Activated naive CD8-positive, alpha-beta T cell (primary cell): Measurements from ENCODE around the gene ZFP3.
"Not testable (repeated sequence)": the region's sequence is repeated elsewhere in the genome, so short reads cannot be mapped to it uniquely, and the experiment has no call there.

Experiments
- H3K27ac Mint-ChIP-seq: one replicate; pipeline ENCODE4 v1.8.0; 2021; ENCODE audit warnings: mixed read lengths
- H3K27me3 Mint-ChIP-seq: one replicate; pipeline ENCODE4 v1.8.0; 2021; ENCODE audit warnings: mixed read lengths
- H3K36me3 Mint-ChIP-seq: one replicate; pipeline ENCODE4 v1.8.0; 2021; ENCODE audit warnings: mixed read lengths
- H3K4me1 Mint-ChIP-seq: one replicate; pipeline ENCODE4 v1.8.0; 2021; ENCODE audit warnings: low read depth, mixed read lengths
- H3K4me3 Mint-ChIP-seq: one replicate; pipeline ENCODE4 v1.8.0; 2021; ENCODE audit warnings: mild to moderate bottlenecking, mixed read lengths
- H3K9me3 Mint-ChIP-seq: one replicate; pipeline ENCODE4 v1.8.0; 2021; ENCODE audit warnings: low read depth, mixed read lengths

ZFP3 gene

DNA sequence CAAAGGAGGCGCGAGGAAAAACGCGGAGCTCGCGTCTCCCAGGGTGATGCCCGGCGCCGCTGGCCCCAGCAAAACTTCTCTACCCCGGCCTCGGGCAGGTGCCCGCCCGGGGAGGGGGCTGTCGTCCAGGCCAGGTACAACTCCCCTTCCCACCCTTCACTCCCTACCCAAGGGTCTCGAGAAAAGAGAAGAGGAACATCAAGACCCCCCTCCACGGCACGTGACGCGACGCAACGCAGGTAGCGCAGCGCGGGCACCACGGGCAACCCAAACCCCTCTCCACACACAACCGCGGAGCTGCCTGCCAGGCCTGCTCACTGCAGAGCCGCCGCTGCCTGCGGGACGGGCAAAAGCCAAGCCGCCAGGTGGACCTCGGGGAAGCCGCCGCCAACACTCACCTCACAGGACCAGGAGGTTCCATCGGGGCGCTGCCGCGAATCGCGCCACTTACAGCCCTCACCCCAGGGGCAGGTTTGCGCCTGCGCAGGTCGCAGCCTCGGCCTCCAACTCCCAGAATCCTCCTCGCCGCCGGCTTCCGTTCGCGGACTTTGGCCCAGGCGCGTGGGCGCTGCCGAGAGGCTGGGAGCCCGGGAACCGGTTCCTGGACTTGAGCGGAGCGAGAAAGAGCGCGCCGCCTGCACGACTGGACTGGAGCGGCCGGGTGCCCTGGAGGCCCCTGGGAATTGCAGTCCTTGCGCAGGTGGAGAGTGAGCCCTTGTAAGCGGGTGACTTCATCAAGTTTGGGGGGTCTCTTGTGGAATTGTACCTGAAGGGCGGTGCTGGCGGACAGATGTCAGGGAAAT lies 33.3 kb downstream of the ZFP3 start, which contains the start of gene ZNF232:
ZNF232 (minus strand) TSS at position 477 of the 803 bp plus-strand sequence; CDS start at position 421, 56 bp downstream.
- peaks cover 17% of the 10 kb centered on the region for H3K36me3 Mint-ChIP-seq
- H3K27ac Mint-ChIP-seq, result peak within 1 kb of the TSS; percentile 72
- H3K4me3 Mint-ChIP-seq, result peak within 1 kb of the TSS; percentile 97
- H3K4me1 Mint-ChIP-seq, result peaks cover 40% of the 10 kb centered on the region
- no peaks in the 10 kb centered on the region for H3K9me3 Mint-ChIP-seq
- H3K27me3 Mint-ChIP-seq, result peaks cover 2% of the 10 kb centered on the region

DNA sequence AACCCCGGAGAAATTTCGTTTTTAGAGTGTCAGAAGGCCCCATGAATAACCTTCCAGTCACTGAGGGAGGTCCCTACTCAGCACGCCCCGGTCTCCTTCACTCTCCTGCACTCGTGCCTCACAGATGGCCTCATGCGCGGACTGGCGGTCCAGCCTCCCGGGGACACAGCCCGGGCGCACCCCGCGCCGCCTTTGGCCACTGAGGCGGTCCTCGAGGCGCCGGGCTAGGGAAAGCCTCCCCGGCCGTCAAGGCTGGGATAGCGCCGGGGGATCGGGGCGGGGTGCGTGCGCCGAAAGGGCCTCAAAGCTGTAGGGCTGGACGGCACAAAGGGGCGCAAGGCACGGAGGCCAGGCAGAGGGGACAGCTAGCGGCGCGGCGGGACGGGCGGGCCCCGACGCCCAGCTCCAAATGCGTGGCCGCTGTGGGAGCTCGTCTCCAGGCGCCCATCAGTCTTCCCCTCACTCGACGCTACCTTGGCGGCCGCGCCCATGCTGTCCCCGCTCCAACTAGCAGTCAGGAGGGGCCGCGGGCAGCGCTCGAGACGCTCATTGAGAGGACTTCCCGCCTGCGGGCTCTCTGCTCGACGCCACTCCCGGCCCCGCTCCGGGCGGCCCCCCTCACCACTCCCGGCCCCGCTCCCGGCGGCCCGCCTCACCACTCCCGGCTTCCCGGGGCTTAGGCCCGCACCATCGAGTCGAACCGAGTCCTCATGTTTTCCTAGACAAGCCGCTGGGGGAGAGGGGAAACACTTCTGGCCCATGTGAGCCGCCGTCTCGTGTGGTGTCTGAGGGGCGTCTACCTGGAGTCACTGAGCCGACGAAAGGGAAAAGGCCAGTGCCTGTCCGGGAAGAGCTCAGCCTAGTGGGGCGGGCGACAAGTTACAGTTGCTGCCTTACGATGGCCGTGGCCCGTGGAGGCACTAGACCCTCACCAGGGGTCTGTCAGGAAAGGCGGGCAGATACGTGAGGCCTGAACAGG lies 37.7 kb downstream of the ZFP3 start, which contains the start of gene USP6:
USP6 (plus strand) TSS at position 360 of the 979 bp plus-strand sequence. CDS start 14,336 bp downstream, outside the sequence.
- no peaks in the 10 kb centered on the region for H3K9me3 Mint-ChIP-seq
- H3K27me3 Mint-ChIP-seq, result peaks cover 6% of the 10 kb centered on the region
- peak within 1 kb of the TSS; percentile 70 for H3K4me3 Mint-ChIP-seq

DNA sequence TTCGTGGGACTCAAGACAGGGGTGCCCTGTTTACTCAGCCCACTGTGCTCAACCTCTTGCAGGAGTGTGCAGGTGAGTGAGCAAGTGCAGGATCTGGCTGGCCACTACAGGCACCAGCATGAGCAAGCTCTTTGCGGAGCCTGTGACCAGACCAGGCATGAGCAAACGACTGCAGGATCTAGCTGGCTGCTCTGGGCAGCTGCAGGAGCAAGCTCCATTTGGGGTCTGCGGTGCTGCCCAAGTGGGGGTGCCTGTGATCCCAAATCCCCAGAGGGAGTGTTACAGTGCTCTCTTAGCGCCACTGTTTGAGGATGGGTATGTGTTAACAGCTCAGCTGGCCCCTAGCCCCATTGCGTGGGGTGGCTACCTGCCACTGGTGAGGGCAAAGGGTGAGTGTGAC lies 40.0 kb downstream of the ZFP3 start:
- Mint-ChIP-seq H3K27me3 (peaks cover 8% of the 10 kb centered on the region), H3K9me3 (no peaks in the 10 kb centered on the region), H3K4me3 (no peak overlapping the region), H3K4me1 (peaks cover 12% of the 10 kb centered on the region), H3K27ac (no peak overlapping the region), H3K36me3 (peaks cover 10% of the 10 kb centered on the region)

More for the DNA sequence above, 37.7 kb downstream of the ZFP3 start, which contains the start of gene USP6:
- H3K36me3 Mint-ChIP-seq, result peaks cover 11% of the 10 kb centered on the region
- peak within 1 kb of the TSS; percentile 61 for H3K27ac Mint-ChIP-seq
- H3K4me1 Mint-ChIP-seq, result peaks cover 24% of the 10 kb centered on the region

DNA sequence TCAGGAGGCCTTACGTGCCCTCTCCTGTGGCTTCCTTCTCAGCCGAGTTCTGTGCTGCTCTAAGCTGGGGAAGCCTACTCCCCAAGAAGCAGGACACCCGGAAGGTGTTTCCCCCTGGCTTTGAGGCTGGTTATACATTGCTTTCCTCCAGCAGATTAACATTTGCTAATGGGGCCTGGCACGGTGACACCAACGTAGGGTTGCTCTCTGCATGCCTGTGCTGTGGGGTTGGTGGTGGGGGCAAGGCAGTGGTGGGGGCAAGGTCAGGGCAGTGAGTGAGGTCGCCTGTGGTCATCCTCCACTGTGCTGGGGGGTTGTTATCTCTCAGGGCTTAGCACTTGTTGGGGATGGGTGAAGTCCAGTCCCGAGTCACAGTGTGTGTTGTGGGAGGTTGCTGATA lies 41.8 kb downstream of the ZFP3 start:
- Mint-ChIP-seq H3K27me3 (peaks cover 14% of the 10 kb centered on the region), H3K36me3 (peaks cover 5% of the 10 kb centered on the region), H3K27ac (no peak overlapping the region), H3K9me3 (no peaks in the 10 kb centered on the region), H3K4me1 (peaks cover 12% of the 10 kb centered on the region), H3K4me3 (no peak overlapping the region)

DNA sequence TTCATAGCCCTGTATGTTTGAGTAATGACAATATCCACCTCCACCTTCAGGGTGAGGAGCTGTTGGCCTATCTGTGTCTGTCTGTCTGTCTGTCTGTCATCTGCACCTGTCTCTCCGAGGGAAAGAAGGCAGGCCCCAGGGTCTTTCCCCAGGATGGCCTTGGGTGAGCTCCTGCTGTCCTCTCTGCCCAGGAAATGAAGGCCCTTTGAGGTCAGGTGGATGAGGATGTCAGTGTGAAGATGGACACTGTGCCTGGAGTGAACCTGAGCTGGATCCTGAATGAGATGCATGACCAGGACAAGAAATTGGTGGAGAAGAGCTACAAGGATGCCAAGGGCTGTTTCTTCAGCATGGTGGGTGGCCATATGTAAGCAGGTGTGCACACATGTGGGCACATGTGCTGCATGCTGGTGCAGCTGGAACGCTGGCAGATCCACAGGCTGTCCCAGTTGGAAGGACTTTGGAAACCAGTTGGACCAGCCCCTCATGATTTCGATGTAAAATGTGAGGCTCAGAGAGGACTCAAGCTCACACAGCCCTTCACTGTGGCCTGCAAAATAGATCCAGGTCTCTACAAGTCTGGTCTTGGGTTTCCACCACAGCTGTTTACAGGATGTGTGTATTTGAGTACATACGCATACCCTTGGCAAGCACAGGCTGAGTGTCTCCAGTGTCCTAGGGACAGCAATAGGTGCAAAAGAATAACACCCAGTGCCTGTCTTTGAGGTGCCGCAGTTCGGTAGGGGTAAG lies 42.3 kb downstream of the ZFP3 start:
- H3K27ac Mint-ChIP-seq, H3K4me1 Mint-ChIP-seq, H3K4me3 Mint-ChIP-seq, H3K36me3 Mint-ChIP-seq, H3K9me3 Mint-ChIP-seq: not testable (repeated sequence)
- H3K27me3 Mint-ChIP-seq, result peaks cover 14% of the 10 kb centered on the region

DNA sequence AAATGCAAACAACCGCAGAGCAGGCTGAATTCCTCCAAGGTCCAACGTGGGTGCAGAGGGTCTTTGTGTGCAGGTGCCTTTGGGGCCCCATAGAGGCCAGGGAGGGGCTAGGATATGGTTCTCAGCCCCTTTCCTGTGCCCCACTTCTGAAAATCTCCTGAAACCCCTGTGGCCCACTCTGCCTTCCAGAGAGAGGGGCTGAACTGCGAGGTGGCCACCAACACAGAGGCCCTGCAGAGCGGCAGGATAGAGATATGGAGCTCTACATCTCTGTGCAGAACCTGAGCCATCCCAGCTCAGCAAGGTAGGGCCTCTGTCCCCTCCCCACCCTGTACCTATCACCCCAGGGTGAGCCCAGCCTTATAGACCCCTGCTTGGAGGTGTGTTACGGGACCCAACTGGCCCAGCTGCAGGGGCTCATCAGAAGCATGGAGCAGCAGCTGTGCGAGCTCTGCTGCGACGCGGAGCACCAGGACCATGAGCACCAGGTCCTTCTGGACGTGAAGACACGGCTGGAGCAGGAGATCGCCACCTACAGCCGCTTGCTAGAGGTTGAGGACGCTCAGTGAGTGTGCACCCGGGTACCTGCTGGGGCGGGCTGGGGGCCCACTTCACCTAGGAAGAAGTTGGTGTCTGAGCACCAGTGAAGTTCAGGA lies 43.0 kb downstream of the ZFP3 start:
- no peaks in the 10 kb centered on the region for H3K9me3 Mint-ChIP-seq
- peak overlapping the region; percentile 60 for H3K4me3 Mint-ChIP-seq
- H3K27ac Mint-ChIP-seq, result no peak overlapping the region
- H3K36me3 Mint-ChIP-seq, result peaks cover 5% of the 10 kb centered on the region
- H3K27me3 Mint-ChIP-seq, result peaks cover 14% of the 10 kb centered on the region
- peaks cover 9% of the 10 kb centered on the region for H3K4me1 Mint-ChIP-seq

DNA sequence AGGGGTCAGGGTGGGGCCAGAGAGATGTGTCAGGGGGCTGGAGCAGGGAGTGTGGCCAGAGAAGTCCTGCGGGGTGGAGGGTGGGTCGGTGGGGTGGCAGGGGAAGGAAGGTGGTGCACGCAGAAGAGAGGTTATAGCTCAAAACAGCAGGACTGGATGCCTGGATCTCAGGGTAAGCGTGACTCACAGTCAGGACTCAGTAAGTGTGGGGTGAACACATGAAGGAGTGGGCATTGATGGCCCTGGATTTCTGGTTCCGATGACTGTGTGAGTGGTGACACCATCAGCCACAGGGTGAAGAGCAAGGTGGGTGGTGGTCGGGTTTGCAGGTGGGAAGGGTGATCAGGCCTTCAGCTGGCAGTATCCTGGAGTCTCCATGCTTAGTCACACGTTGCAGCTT lies 43.8 kb downstream of the ZFP3 start:
- not testable (repeated sequence) for H3K4me1 Mint-ChIP-seq, H3K27ac Mint-ChIP-seq, H3K36me3 Mint-ChIP-seq, H3K4me3 Mint-ChIP-seq, H3K9me3 Mint-ChIP-seq
- H3K27me3 Mint-ChIP-seq, result peaks cover 11% of the 10 kb centered on the region

DNA sequence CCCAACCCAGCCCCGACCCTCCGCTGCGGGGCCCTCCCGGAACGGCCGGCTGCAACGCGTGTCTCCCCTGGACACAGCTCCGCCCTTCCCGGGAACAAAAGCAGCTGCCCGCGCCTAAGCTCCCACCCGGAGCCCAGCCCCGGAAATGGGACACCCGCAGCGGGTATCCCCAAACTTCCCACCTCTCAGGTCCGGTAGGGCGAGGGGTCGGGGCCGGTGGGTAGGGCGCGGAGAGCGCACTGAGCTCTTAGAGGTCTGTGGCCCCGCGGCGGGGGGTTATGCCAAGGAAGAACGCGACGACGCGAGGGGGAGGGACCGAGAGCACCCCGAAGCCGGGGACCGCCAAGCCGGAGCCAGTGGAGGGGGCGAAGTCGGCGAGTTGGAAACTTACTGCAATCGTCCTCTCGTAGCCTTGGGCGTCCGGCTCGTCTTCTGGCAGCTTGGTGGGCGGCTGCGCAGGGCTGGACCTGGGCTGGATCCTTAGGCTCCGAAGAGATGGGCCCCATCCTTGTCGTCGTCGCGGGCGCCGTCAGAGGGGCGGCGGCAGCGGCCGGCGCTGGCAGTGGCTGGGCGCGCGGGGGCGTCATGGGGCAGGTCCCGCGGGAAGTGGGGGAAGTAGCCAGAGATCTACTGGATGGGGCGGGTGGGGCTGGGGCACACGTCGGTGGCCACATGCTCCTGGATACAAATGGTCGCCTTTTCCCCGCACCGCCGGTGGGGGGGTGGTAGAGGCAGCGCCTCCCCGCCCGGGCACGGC lies 44.5 kb downstream of the ZFP3 start:
- Mint-ChIP-seq H3K36me3 (peaks cover 5% of the 10 kb centered on the region), H3K4me3 (no peak overlapping the region), H3K4me1 (peaks cover 2% of the 10 kb centered on the region), H3K27ac (no peak overlapping the region), H3K9me3 (no peaks in the 10 kb centered on the region), H3K27me3 (peaks cover 15% of the 10 kb centered on the region)

DNA sequence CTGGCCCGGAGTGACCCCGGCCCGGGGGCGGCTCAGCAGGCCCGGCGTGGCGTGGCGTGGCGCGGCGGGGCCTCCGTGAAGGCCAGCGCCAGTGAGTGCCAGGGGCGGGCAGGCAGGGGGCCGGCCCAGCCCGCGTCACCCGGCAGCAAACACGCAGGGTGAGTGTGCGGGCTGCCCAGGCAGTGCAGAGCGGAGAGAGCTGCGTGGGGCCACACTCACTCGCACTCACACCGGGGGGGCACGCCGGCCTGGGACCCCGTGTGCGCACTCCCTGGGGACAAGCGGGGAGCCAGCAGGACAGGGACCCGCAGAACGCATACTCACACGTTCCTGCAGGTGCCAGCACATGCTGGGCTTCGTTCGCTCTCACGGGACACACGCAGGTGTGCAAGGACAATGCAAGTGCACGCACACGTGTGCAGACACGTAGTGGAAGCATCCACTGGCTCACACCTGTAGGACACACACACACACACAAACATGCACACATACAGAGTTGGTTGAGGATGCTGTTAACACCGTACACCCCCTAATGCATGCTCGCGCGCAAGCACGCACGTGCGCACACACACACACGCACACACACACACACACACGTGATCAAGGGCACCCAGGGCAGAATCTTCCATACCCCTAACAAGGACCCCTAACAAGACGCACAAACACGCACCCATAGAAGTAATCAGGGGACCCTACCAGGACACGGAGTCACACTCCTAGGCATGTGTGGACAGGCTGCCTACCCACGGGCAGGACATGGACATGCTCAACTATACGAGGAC lies 45.3 kb downstream of the ZFP3 start:
- H3K36me3 Mint-ChIP-seq, result peaks cover 5% of the 10 kb centered on the region
- no peak overlapping the region for H3K4me3 Mint-ChIP-seq
- H3K27ac Mint-ChIP-seq, result no peak overlapping the region
- H3K27me3 Mint-ChIP-seq, result peaks cover 15% of the 10 kb centered on the region
- H3K9me3 Mint-ChIP-seq, result no peaks in the 10 kb centered on the region
- H3K4me1 Mint-ChIP-seq, result peaks cover 2% of the 10 kb centered on the region

DNA sequence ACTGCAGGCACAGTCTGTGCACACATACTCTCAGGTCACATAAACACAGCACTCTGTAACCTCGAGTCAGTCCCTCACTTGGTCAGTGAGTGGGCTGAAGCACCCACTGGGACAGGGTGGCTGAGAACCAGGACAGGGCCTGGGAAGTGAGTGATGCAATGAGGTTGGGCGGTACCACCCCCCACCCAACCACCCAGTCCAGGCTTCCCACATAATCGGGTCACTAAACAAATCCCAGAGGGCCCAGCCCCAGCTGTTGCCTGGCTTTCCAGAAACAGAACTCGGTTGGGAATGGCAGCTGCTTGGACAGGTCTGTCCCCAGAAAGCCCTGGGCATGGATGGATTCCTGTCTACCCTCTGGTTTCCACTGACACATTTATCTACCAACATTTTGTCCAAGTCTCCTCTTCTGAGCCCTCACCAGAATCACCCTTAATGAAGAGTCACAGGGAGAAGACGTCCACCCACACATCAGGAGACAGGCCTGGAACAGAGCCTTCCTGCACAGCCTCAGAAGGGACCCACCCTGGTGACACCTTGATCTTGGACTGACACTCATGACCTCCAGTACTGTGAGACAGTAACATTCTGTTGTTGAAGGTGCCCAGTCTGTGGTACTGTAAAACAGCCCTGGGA lies 46.0 kb downstream of the ZFP3 start:
- not testable (repeated sequence) for H3K4me3 Mint-ChIP-seq, H3K36me3 Mint-ChIP-seq, H3K27ac Mint-ChIP-seq, H3K9me3 Mint-ChIP-seq, H3K4me1 Mint-ChIP-seq
- H3K27me3 Mint-ChIP-seq, result peaks cover 15% of the 10 kb centered on the region

DNA sequence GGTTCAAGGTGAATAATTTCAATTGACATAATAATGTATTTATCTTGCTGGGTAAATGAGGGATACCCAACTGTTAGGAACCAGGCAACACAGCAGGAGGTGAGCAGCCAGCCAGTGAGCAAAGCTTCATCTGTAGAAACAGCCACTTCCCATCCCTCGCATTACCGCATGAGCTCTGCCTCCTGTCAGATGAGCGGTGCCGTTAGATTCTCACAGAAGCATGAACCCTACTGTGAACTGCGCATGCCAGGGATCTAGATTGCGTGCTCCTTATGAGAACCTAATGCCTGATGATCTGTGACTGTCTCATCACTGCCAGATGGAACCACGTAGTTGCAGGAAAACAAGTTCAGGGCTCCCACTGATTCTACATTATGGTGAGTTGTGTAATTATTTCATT lies 46.6 kb downstream of the ZFP3 start:
- H3K27me3 Mint-ChIP-seq, result peaks cover 15% of the 10 kb centered on the region
- H3K4me3 Mint-ChIP-seq, H3K4me1 Mint-ChIP-seq, H3K27ac Mint-ChIP-seq, H3K36me3 Mint-ChIP-seq, H3K9me3 Mint-ChIP-seq: not testable (repeated sequence)

DNA sequence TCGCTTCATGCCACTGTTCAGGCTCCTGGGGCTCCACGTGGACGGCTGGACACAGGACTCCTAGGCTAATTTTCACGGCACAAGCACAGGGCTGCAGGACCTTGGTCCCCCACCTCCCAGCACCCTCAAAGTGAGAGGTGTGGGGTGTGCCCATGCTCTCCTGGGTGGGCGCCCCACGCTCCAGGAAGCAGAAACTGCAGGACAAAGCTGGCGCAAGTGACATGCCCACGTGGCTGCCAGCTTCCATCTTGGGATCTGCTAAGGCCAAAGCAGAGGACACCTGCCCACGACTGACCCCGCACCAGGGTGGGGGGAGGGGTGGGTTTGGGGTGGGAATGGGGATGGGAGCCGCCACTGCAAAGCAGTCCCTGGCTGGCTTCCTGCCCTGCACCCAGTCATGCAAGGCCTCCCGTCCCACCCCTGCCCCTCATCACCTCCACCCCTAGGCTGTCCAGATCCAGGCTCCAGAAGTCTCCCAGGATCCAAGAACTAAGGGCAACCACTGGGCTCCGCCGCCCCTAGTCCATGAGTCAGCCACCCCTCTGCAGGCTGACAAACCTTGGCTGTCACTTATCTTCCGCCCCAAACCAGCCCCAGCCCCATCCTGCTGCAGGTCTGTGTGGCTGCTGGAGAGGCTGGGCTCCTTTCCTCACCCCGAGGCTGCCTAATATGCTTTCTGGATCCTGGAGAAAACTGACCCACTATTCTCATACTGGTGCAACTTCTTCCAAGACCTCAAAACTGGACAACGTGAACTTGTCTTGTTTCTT lies 48.6 kb downstream of the ZFP3 start:
- Mint-ChIP-seq H3K36me3 (no peaks in the 10 kb centered on the region), H3K4me3 (no peak overlapping the region), H3K27ac (no peak overlapping the region), H3K9me3 (no peaks in the 10 kb centered on the region), H3K4me1 (peaks cover 2% of the 10 kb centered on the region), H3K27me3 (peaks cover 11% of the 10 kb centered on the region)
